IPS-15b (cell line): ENCODE results near the gene CELF5.

Experiments used
- H3K27me3 ChIP-seq: one replicate; pipeline ENCODE4 v1.6.1; 2013; ENCODE audit warnings: low read length; ENCODE audit not compliant: control insufficient read depth, insufficient read depth
- H3K36me3 ChIP-seq: one replicate; pipeline ENCODE4 v1.6.1; 2013; ENCODE audit warnings: low read length; ENCODE audit not compliant: control insufficient read depth, insufficient read depth
- H3K4me1 ChIP-seq: one replicate; pipeline ENCODE4 v1.6.1; 2013; ENCODE audit warnings: mild to moderate bottlenecking, low read length; ENCODE audit not compliant: control insufficient read depth, insufficient read depth
- H3K4me3 ChIP-seq: one replicate; pipeline ENCODE4 v1.5.1; 2013; ENCODE audit warnings: low read depth, low read length
- H3K9ac ChIP-seq: one replicate; pipeline ENCODE4 v1.6.1; 2013; ENCODE audit warnings: low read depth, mild to moderate bottlenecking, low read length
- H3K9me3 ChIP-seq: one replicate; pipeline ENCODE4 v1.6.1; 2013; ENCODE audit warnings: mild to moderate bottlenecking, low read length; ENCODE audit not compliant: control insufficient read depth, insufficient read depth

CELF5 gene

GRCh38 chr19:3315676-3315973 lies 91.2 kb downstream of the CELF5 start:
- Histone ChIP-seq H3K9ac (no peak overlapping the region), H3K9me3 (no peaks in the 10 kb centered on the region), H3K27me3 (peaks cover 2% of the 10 kb centered on the region), H3K36me3 (no peaks in the 10 kb centered on the region), H3K4me1 (no peaks in the 10 kb centered on the region), H3K4me3 (no peak overlapping the region)

GRCh38 chr19:3316132-3316648 lies 91.7 kb downstream of the CELF5 start:
- no peak overlapping the region for H3K9ac ChIP-seq
- no peak overlapping the region for H3K4me3 ChIP-seq
- no peaks in the 10 kb centered on the region for H3K4me1 ChIP-seq
- no peaks in the 10 kb centered on the region for H3K9me3 ChIP-seq
- no peaks in the 10 kb centered on the region for H3K36me3 ChIP-seq
- no peaks in the 10 kb centered on the region for H3K27me3 ChIP-seq

- no peak overlapping the region for H3K9ac ChIP-seq
- H3K36me3 ChIP-seq = no peaks in the 10 kb centered on the region
- no peaks in the 10 kb centered on the region for H3K9me3 ChIP-seq
- no peaks in the 10 kb centered on the region for H3K4me1 ChIP-seq
- H3K27me3 ChIP-seq = peaks cover under 1% of the 10 kb centered on the region
- H3K4me3 ChIP-seq = no peak overlapping the region
Measured at GRCh38 chr19:3316659-3317207, 92.3 kb downstream of the CELF5 start.

- Histone ChIP-seq H3K9ac (no peak overlapping the region), H3K4me3 (no peak overlapping the region), H3K27me3 (peaks cover 4% of the 10 kb centered on the region)
Measured at GRCh38 chr19:3319643-3320353, 95.3 kb downstream of the CELF5 start.

GRCh38 chr19:3320354-3320670 lies 95.9 kb downstream of the CELF5 start:
- no peaks in the 10 kb centered on the region for H3K9me3 ChIP-seq
- no peak overlapping the region for H3K9ac ChIP-seq
- H3K27me3 ChIP-seq = peaks cover 4% of the 10 kb centered on the region

More at GRCh38 chr19:3319643-3320353, 95.3 kb downstream of the CELF5 start:
- Histone ChIP-seq H3K9me3 (no peaks in the 10 kb centered on the region), H3K4me1 (no peaks in the 10 kb centered on the region), H3K36me3 (no peaks in the 10 kb centered on the region)

GRCh38 chr19:3320853-3321252 lies 96.4 kb downstream of the CELF5 start:
- Histone ChIP-seq H3K27me3 (peaks cover 4% of the 10 kb centered on the region), H3K4me3 (no peak overlapping the region), H3K9me3 (no peaks in the 10 kb centered on the region), H3K36me3 (no peaks in the 10 kb centered on the region), H3K4me1 (no peaks in the 10 kb centered on the region), H3K9ac (no peak overlapping the region)

More at GRCh38 chr19:3320354-3320670, 95.9 kb downstream of the CELF5 start:
- Histone ChIP-seq H3K4me3 (no peak overlapping the region), H3K36me3 (no peaks in the 10 kb centered on the region), H3K4me1 (no peaks in the 10 kb centered on the region)

GRCh38 chr19:3321696-3322095 lies 97.2 kb downstream of the CELF5 start:
- Histone ChIP-seq H3K4me1 (no peaks in the 10 kb centered on the region), H3K9ac (no peak overlapping the region), H3K27me3 (peaks cover 4% of the 10 kb centered on the region), H3K4me3 (no peak overlapping the region), H3K36me3 (no peaks in the 10 kb centered on the region), H3K9me3 (no peaks in the 10 kb centered on the region)

- H3K9me3 ChIP-seq = no peaks in the 10 kb centered on the region
- H3K27me3 ChIP-seq = peaks cover 4% of the 10 kb centered on the region
- H3K9ac ChIP-seq = no peak overlapping the region
- no peaks in the 10 kb centered on the region for H3K36me3 ChIP-seq
- no peak overlapping the region for H3K4me3 ChIP-seq
- H3K4me1 ChIP-seq = no peaks in the 10 kb centered on the region
Measured at GRCh38 chr19:3322199-3322978, 97.9 kb downstream of the CELF5 start.

- no peaks in the 10 kb centered on the region for H3K36me3 ChIP-seq
- H3K27me3 ChIP-seq = peaks cover 4% of the 10 kb centered on the region
- H3K4me1 ChIP-seq = no peaks in the 10 kb centered on the region
- no peaks in the 10 kb centered on the region for H3K9me3 ChIP-seq
- no peak overlapping the region for H3K9ac ChIP-seq
- H3K4me3 ChIP-seq = no peak overlapping the region
Measured at GRCh38 chr19:3323026-3323425, 98.6 kb downstream of the CELF5 start.

- no peaks in the 10 kb centered on the region for H3K9me3 ChIP-seq
- no peaks in the 10 kb centered on the region for H3K4me1 ChIP-seq
- no peak overlapping the region for H3K9ac ChIP-seq
- peaks cover 4% of the 10 kb centered on the region for H3K27me3 ChIP-seq
- no peaks in the 10 kb centered on the region for H3K36me3 ChIP-seq
- H3K4me3 ChIP-seq = no peak overlapping the region
Measured at GRCh38 chr19:3323658-3324057, 99.2 kb downstream of the CELF5 start.

GRCh38 chr19:3324405-3324856 lies 100.0 kb downstream of the CELF5 start:
- H3K27me3 ChIP-seq = peaks cover 4% of the 10 kb centered on the region
- H3K9ac ChIP-seq = no peak overlapping the region
- no peaks in the 10 kb centered on the region for H3K36me3 ChIP-seq
- no peak overlapping the region for H3K4me3 ChIP-seq
- no peaks in the 10 kb centered on the region for H3K4me1 ChIP-seq
- H3K9me3 ChIP-seq = no peaks in the 10 kb centered on the region

GRCh38 chr19:3325451-3325850 lies 101.0 kb downstream of the CELF5 start:
- H3K9ac ChIP-seq = no peak overlapping the region
- H3K27me3 ChIP-seq = peaks cover 4% of the 10 kb centered on the region
- H3K36me3 ChIP-seq = no peaks in the 10 kb centered on the region
- no peaks in the 10 kb centered on the region for H3K4me1 ChIP-seq
- no peak overlapping the region for H3K4me3 ChIP-seq
- H3K9me3 ChIP-seq = no peaks in the 10 kb centered on the region
